Glutamatergic neuron (in vitro differentiated cells): ENCODE data around the gene NDUFS8. TPM values are rescaled to one million over a fixed set of nuclear protein-coding genes. Genes with fewer than 3 reads are reported as not detected.
A peak's percentile ranks its signal among the peaks of the same experiment; 100 is the strongest.

Experiments used
- DNase-seq: peaks from one replicate; pipeline ENCODE4 v3.0.0; 2022
- H3K27ac Mint-ChIP-seq: one replicate; pipeline ENCODE4 v1.8.0; 2020; ENCODE audit warnings: mild to moderate bottlenecking, mixed read lengths, inconsistent platforms; ENCODE audit not compliant: unreplicated experiment
- H3K27me3 Mint-ChIP-seq: one replicate; pipeline ENCODE4 v1.8.0; 2020; ENCODE audit warnings: mild to moderate bottlenecking, moderate library complexity, mixed read lengths, inconsistent platforms; ENCODE audit not compliant: unreplicated experiment
- H3K36me3 Mint-ChIP-seq: one replicate; pipeline ENCODE4 v1.8.0; 2020; ENCODE audit warnings: mild to moderate bottlenecking, mixed read lengths, inconsistent platforms; ENCODE audit not compliant: unreplicated experiment
- H3K4me1 Mint-ChIP-seq: one replicate; pipeline ENCODE4 v1.8.0; 2020; ENCODE audit warnings: mild to moderate bottlenecking, low read depth, mixed read lengths, inconsistent platforms; ENCODE audit not compliant: unreplicated experiment
- H3K4me3 Mint-ChIP-seq: one replicate; pipeline ENCODE4 v1.8.0; 2020; ENCODE audit warnings: mild to moderate bottlenecking, mixed read lengths, inconsistent platforms; ENCODE audit not compliant: unreplicated experiment
- H3K9me3 Mint-ChIP-seq: one replicate; pipeline ENCODE4 v1.8.0; 2020; ENCODE audit warnings: mild to moderate bottlenecking, moderate library complexity, mixed read lengths, inconsistent platforms; ENCODE audit not compliant: unreplicated experiment
- total RNA-seq: library from RNA; stranded (reverse); fragmentation: NEBNext Ultra II Directional; extraction: Animal tissue kit (Norgen Biotek cat#: 25700); gene quantifications from one replicate; pipeline ENCODE4 v1.2.1, GENCODE V29; 2021; ENCODE audit not compliant: unreplicated experiment
- TF ChIP-seq, protein P1 (sequence below): fragments of 200-600 bp; sonication (generic); IDR thresholded peaks from one replicate; pipeline ENCODE4 v1.5.0; 2021; ENCODE audit not compliant: partially characterized antibody, unreplicated experiment

NDUFS8 gene
- total RNA-seq, 1 donor from 2014 or later: 136 TPM

DNA sequence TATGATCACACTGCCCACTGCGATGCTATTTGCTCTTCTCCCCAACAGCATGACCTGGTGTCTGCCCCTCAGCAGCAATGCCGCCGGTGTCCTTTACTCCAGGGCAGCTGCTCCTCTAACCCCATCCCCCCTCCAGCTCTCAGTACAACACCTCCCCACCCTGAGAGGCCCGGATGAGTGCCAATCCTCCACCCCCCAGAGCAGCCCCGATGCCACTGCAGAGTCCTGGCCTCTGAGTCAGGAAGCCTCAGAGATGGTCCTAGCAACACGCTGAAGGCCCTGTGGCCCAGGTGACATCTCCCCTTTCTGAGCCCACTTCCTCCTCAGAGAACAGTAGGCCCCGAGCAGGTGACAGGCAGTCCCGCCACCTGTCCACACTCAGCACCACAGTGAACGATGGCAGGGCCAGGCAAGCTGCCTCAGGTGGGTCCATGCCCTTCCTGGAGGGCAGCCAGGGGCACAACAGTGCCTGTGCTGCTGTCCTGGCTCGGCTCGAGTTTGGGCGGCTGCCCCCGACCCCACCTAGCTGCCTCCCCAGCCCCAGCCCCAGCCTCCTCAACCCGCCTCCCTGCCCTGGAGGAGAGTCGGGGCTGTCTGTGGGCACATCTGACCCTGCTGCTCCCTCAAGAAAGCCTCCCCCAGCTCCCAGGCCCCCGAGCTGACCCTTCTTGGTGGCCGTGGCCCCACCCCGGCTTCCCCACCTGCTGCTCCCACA is 3.9 kb upstream of the NDUFS8 start:
- Mint-ChIP-seq H3K27ac (no peak overlapping the region), H3K9me3 (peaks cover 8% of the 10 kb centered on the region), H3K36me3 (peaks cover 10% of the 10 kb centered on the region), H3K4me3 (no peak overlapping the region), H3K27me3 (peaks cover 7% of the 10 kb centered on the region), H3K4me1 (peaks cover 7% of the 10 kb centered on the region)
- TF ChIP-seq, protein P1, sequence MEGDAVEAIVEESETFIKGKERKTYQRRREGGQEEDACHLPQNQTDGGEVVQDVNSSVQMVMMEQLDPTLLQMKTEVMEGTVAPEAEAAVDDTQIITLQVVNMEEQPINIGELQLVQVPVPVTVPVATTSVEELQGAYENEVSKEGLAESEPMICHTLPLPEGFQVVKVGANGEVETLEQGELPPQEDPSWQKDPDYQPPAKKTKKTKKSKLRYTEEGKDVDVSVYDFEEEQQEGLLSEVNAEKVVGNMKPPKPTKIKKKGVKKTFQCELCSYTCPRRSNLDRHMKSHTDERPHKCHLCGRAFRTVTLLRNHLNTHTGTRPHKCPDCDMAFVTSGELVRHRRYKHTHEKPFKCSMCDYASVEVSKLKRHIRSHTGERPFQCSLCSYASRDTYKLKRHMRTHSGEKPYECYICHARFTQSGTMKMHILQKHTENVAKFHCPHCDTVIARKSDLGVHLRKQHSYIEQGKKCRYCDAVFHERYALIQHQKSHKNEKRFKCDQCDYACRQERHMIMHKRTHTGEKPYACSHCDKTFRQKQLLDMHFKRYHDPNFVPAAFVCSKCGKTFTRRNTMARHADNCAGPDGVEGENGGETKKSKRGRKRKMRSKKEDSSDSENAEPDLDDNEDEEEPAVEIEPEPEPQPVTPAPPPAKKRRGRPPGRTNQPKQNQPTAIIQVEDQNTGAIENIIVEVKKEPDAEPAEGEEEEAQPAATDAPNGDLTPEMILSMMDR: no peak
- no peak for DNase-seq

DNA sequence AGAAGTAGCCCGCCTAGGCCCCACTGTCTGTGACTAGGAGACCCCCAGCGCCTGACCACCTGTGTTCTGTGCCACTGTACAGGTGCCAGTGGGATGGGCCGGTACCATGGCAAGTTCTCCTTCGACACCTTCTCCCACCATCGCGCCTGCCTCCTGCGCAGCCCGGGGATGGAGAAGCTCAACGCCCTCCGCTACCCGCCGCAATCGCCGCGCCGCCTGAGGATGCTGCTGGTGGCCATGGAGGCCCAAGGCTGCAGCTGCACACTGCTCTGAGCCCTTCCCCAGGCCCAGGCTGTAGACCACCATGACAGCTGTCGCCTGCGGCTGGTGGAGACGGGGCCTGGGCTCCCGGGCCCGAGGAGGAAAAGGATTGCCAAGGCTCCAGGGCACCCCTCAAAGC is 2.8 kb upstream of the NDUFS8 start:
- TF ChIP-seq, protein P1: no peak
- no peak overlapping the region for H3K27ac Mint-ChIP-seq
- peaks cover 10% of the 10 kb centered on the region for H3K36me3 Mint-ChIP-seq
- no peak overlapping the region for H3K4me3 Mint-ChIP-seq
- no peak for DNase-seq
- H3K27me3 Mint-ChIP-seq: peaks cover 9% of the 10 kb centered on the region
- H3K4me1 Mint-ChIP-seq: peaks cover 10% of the 10 kb centered on the region
- peaks cover 9% of the 10 kb centered on the region for H3K9me3 Mint-ChIP-seq

GRCh38 chr11:68028802-68029545 is 1.5 kb upstream of the NDUFS8 start:
- H3K27me3 Mint-ChIP-seq: peaks cover 9% of the 10 kb centered on the region
- H3K4me3 Mint-ChIP-seq: peak overlapping the region; percentile 73
- H3K9me3 Mint-ChIP-seq: peaks cover 9% of the 10 kb centered on the region
- H3K36me3 Mint-ChIP-seq: peaks cover 10% of the 10 kb centered on the region
- H3K27ac Mint-ChIP-seq: peak overlapping the region; percentile 38
- TF ChIP-seq, protein P1: no peak
- no peak for DNase-seq
- H3K4me1 Mint-ChIP-seq: peaks cover 10% of the 10 kb centered on the region

- Mint-ChIP-seq H3K9me3 (peaks cover 7% of the 10 kb centered on the region), H3K27me3 (peaks cover 9% of the 10 kb centered on the region), H3K4me3 (peak overlapping the region; percentile 96), H3K4me1 (peaks cover 7% of the 10 kb centered on the region), H3K27ac (peak overlapping the region; percentile 76), H3K36me3 (no peaks in the 10 kb centered on the region)
- DNase-seq: no peak
- TF ChIP-seq, protein P1: no peak
Measured at GRCh38 chr11:68031144-68031464, 623 bp downstream of the NDUFS8 start.

DNA sequence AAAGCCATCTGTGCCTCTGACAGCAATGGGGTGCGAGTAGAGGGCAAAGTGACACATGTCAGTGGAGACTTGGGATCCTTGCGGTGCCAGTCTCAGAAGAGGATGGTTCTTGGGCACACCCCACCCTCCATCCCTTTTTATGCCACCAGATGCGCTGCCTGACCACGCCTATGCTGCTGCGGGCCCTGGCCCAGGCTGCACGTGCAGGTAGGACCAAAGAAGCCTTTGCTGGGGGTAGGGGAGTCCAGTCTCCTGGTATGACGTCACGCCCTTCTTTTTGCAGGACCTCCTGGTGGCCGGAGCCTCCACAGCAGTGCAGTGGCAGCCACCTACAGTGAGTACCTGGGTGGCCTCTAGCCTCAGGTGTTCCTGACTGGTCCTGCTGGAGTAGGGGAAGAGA is 1.5 kb downstream of the NDUFS8 start:
- peak overlapping the region; percentile 52 for H3K27ac Mint-ChIP-seq
- DNase-seq: no peak
- no peaks in the 10 kb centered on the region for H3K36me3 Mint-ChIP-seq
- peaks cover 4% of the 10 kb centered on the region for H3K9me3 Mint-ChIP-seq
- peak overlapping the region; percentile 96 for H3K4me3 Mint-ChIP-seq
- H3K27me3 Mint-ChIP-seq: peaks cover 9% of the 10 kb centered on the region
- H3K4me1 Mint-ChIP-seq: peaks cover 7% of the 10 kb centered on the region
- TF ChIP-seq, protein P1: no peak
